Measurements from ENCODE around the gene SRSF3.
"Not testable (repeated sequence)": the region's sequence is repeated elsewhere in the genome, so short reads cannot be mapped to it uniquely, and the experiment has no call there.

The SRSF3 gene

GRCh38 chr6:36594029-36594815 lies at the start of gene SRSF3:
SRSF3 (plus strand) TSS chr6:36594362; CDS start chr6:36596763, 2,401 bp downstream.
- peak; percentile 96 for DNase-seq

DNA sequence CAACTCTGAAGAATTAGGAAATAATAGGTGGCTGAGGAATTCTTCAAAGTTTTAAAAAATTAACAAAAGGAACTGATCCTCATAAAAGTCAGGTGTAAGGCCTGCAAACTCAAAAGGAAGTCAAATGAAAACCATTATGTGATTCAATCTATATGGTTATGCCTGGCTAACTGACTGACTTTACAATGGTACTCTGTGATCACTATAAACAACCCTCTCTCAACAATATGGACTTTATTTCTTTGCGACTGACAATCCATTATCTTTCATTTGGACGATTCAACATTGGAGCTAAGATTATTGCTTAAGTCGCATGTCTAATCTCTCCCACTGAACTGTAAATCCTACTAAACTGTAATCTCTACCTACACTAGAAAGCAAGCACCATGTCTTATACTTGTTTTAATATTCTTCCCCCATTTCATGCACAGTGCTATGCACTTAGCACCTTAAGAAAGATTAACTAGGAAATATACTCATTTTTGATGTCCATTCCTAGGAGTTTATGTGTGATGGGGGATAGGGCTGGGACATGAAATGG lies 48.3 kb upstream of the SRSF3 start:
- no peak for DNase-seq

- DNase-seq = peak; percentile 61
Observed at GRCh38 chr6:36546308-36546919, 47.7 kb upstream of the SRSF3 start.

GRCh38 chr6:36546920-36547645 lies 47.1 kb upstream of the SRSF3 start, which contains the start of gene STK38:
STK38 (minus strand) TSS chr6:36547479; CDS start chr6:36540202, 7,277 bp downstream.
- DNase-seq = peak; percentile 99

DNA sequence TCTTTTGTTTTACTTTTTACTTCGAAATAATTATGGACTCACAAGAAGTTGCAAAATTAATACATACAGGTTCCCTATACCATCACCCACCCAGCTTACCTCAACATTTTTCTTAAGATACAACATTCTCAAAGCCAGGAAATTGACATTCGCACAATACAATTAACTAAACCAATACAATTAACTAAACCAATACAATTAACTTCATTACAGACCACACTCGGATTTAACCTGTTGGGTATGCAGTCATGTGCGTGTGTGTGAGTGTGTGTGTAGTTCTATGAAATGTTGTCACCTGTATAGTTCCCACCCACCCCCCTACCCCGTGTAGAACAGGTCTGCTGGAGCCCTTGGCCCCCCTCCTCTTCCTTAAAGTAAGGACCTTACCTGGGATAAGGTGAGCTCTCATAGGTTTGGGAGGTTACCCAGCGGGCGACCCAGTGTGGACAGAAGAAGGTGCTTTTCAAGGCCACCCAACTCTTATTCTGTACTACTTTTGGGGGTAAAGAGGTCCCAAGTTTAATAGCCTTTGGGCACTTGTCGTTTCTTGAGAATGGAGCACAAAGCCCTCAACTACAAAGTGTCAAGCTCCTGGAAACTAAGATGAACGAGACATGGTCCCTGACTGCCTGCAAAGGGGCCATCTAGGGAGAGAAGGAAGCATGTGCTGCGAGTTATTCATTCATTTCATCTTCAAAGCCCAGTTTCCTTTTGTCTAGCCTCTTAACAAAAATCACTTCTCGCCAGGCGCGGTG lies 46.3 kb upstream of the SRSF3 start:
- DNase-seq = peak; percentile 64

DNA sequence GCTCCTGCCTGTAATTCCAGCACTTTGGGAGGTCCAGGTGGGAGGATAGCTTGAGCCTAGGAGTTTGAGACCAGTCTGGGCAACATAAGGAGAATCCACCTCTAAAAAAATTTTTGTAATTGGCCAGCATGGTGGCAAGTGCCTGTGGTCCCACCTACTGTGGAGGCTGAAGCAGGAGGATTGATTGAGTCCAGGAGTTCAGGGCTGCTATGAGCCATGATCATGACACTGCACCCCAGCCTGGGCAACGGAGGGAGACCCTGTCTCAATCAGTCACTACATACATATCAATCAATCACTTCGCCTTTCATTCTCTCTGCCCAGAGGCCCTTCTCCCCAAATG lies 45.8 kb upstream of the SRSF3 start:
- no peak for DNase-seq

DNA sequence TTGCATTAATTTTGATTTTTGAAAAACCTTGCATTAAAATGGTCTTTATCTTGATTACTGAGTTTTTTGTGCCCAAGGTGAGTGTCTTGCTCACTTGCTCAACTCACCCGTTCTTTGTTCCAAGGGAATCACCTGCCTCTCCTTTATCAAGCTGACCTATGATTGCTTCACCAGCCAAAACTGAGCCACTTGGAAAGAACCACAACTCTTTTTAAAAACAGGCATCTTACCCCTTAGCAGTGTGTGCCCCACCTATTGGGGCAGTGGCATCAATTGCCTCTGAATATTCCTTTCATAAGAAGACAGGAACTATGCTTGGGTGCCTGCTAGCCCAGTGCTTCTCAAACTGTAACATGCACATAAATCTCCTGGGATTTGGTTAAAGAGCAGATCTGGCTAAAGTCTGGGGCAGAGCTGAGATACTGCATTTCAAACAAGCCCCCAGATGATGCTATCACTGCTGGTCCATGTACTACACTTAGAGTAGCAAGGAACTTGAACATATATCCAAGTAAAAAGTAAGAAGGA lies 43.6 kb upstream of the SRSF3 start:
- no peak for DNase-seq

GRCh38 chr6:36555750-36556252 lies 38.4 kb upstream of the SRSF3 start:
- no peak for DNase-seq

DNA sequence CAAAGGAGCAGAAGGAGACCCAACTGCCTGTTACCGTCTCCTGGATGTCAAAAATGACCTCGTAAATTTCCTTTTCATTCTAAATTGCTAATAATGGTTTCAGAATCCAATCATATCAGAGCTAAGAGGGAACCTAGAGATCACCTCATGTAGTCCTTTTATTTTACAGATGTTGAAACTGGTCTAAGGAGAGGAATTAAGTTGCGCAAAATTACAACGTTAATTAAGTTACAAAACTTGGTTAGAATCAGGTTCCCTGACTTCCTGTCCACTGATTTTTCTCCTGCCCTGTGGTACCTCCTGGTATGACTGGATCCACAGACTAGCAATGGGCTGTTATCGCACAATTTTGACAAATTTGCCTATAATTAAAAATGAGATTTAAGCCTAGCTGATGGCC lies 37.9 kb upstream of the SRSF3 start:
- DNase-seq = no peak

DNA sequence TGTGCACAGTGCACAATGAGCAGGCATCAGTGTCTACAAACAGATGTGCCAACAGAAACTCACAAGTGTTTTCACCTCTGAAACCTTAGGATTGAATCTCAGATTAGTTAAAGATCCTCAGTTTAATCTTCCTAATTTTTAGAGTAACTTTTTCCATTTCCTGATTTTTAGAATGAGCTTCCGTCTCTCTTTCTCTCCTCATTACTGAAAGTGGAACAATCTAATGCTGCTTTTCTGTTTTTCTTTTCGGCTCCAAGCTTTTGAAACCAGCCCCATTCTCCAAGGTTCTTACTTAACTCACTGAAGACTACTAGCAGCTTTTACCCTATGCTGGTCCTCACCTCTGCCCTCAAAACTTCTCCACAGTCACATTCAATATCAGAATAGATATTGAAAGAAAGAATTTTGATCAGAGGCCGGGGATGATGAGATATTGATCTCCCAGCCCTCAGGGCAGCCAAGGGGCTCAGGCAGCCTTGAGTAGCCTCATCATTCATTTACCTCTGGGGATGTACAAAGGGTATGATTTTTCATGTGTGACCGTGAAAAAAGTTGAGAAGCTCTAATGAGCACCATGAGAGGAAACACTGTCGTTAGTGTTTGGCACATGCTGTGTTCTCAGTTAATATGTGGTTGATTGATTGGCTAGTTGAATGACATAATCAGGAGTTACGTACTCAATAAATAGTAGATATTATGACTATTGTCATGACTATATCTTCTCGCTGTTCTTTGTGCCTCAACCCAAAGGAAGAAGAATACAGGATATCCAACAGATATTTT lies 35.0 kb upstream of the SRSF3 start:
- no peak for DNase-seq

DNA sequence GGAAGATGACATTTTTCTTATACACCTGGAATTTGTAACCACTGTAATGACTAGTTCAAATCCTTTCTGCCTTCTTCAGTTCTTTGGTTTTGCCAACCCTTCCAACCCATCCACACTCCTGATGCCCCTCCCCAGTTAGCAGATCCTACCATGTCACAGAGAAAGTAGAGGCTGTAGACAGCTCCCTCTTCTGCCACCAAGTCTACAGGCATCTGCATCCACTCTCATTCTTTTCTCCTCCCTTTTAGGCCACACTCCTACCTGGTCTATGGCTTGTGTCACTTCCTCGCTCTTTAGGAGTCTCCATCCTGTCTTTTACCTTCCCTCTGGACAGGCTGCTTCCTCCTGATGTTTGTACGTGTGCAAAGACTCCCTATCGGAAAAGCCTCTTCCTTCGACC lies 33.3 kb upstream of the SRSF3 start:
- DNase-seq = no peak

GRCh38 chr6:36563237-36563927 lies 30.8 kb upstream of the SRSF3 start:
- DNase-seq = no peak

DNA sequence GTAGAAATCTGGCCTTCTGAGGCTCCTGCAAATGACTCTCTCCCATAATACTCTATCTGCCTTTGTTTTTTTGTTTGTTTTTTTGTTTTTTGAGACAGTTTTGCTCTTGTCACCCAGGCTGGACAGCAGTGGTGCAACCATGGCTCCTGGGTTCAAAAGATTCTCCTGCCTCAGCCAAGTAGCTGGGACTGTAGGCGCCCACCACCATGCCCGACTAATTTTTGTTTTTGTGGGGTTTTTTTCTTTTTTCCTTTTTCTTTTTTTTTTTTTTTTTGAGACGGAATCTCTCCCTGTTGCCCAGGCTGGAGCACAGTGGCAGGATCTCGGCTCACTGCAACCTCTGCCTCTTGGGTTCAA lies 30.3 kb upstream of the SRSF3 start:
- no peak for DNase-seq

- DNase-seq = no peak
Observed at GRCh38 chr6:36566418-36566905, 27.7 kb upstream of the SRSF3 start.

DNA sequence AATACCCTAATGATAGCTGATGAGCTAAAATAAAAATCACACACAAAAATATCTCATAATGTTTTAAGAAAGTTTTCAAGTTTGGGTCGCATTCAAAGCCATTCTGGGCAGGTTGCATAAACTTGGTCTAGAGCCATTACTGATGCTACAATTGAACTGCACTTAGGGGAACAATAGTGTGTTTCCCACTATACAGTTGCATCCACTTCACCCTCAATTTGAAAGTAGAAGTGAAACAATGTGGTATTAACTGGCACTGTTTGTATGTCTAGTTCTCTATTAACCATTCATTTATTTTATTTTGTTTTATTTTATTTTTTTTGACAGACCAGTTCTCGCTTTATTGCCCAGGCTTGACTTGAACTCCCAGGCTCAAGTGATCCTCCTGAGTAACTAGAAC lies 23.9 kb upstream of the SRSF3 start:
- no peak for DNase-seq

- no peak for DNase-seq
Observed at GRCh38 chr6:36571122-36572043, 22.8 kb upstream of the SRSF3 start.

- not testable (repeated sequence) for DNase-seq
Observed at GRCh38 chr6:36572353-36573311, 21.5 kb upstream of the SRSF3 start.

- DNase-seq = no peak
Observed at GRCh38 chr6:36574679-36575078, 19.5 kb upstream of the SRSF3 start.
